Measurements from ENCODE around the gene ATP11A. TPM values are rescaled to one million over a fixed set of nuclear protein-coding genes. Genes with fewer than 3 reads are reported as not detected.

ATP11A gene
- total RNA-seq, 1 experiment from 2014 or later, result 232 TPM

DNA sequence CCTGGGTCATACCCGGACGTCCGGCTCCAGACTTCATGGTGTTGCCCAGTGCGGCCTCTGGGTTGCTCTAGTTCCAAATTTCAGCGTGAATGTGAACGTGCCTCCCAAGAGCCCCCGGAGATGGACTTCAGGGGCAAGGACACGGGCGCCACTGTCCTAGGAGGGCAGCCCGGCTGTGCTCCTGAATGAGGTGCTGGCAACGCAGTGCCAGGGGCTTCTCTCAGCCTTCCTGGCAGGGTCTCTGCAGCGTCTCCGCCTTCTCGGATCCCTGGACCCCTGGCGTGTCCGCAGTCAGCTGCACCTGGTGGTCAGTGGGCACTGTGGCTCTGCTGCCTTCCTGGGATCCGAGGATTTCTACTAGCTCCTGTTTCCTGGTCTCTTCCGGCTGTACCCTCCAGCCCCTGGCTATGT lies 177.5 kb downstream of the ATP11A start:
- no TSS peak for BruUV-seq (replicated peaks)
- H3K36me3 ChIP-seq (ENCODE audit: control insufficient read depth, insufficient read depth, low read length), result peaks cover 3% of the 10 kb centered on the region
- H3K4me3 ChIP-seq (ENCODE audit: low read depth, low read length), result no peak overlapping the region
- no peaks in the 10 kb centered on the region for H3K27me3 ChIP-seq (replicated peaks; ENCODE audit: control insufficient read depth, insufficient read depth, low read length)
- ChIA-PET POLR2A (no interaction called here), CTCF (no interaction called here)
- no peaks in the 10 kb centered on the region for H3K9me3 Mint-ChIP-seq (ENCODE audit: unreplicated experiment)
- TF ChIP-seq, protein P1, sequence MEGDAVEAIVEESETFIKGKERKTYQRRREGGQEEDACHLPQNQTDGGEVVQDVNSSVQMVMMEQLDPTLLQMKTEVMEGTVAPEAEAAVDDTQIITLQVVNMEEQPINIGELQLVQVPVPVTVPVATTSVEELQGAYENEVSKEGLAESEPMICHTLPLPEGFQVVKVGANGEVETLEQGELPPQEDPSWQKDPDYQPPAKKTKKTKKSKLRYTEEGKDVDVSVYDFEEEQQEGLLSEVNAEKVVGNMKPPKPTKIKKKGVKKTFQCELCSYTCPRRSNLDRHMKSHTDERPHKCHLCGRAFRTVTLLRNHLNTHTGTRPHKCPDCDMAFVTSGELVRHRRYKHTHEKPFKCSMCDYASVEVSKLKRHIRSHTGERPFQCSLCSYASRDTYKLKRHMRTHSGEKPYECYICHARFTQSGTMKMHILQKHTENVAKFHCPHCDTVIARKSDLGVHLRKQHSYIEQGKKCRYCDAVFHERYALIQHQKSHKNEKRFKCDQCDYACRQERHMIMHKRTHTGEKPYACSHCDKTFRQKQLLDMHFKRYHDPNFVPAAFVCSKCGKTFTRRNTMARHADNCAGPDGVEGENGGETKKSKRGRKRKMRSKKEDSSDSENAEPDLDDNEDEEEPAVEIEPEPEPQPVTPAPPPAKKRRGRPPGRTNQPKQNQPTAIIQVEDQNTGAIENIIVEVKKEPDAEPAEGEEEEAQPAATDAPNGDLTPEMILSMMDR (IDR thresholded peaks at IDR 0.05; ENCODE audit: insufficient read depth in 1 of 2, low read depth in 1 of 2, low read length in 1 of 2, severe bottlenecking in 1 of 2, unreplicated experiment in 1 of 2), result no peak
- peaks cover 62% of the 10 kb centered on the region for H3K36me3 Mint-ChIP-seq (ENCODE audit: insufficient read depth, unreplicated experiment)
- H3K9me3 ChIP-seq, result no peaks in the 10 kb centered on the region
- no peaks in the 10 kb centered on the region for H3K4me1 Mint-ChIP-seq (ENCODE audit: low read depth, unreplicated experiment)
- DNase-seq, result no peak
- no peaks in the 10 kb centered on the region for H3K27me3 Mint-ChIP-seq (ENCODE audit: insufficient read depth, unreplicated experiment)
- peak overlapping the region; percentile 42 for H3K27ac Mint-ChIP-seq (ENCODE audit: unreplicated experiment)
- intact Hi-C loops (cut with micrococcal nuclease; ENCODE audit: unreplicated experiment), result no loop called here
- no peaks in the 10 kb centered on the region for H3K4me1 ChIP-seq
- no peak overlapping the region for H3K4me3 Mint-ChIP-seq (ENCODE audit: unreplicated experiment)

DNA sequence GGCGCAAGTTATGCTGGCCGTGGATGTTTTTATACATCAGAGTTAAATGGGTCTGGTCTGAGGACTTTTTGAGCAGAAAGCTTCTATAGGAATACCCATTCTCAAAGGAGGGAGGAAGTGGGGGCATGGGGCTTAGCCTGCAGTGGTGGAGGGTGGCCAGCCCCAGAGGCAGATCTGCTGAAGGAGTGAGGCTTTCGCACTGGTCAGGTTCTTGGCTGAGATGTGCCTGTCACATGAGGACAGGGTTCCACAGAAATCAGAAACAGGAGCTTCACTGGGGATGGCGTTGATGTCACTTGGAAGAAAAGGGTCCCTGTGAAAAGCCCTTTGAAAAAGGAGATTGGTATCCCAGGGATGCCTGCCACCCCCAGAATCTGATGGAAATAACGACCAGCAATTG lies 178.5 kb downstream of the ATP11A start:
- H3K4me3 Mint-ChIP-seq (ENCODE audit: unreplicated experiment), result no peak overlapping the region
- H3K36me3 ChIP-seq (ENCODE audit: control insufficient read depth, insufficient read depth, low read length), result peaks cover 3% of the 10 kb centered on the region; the same call in 1 of the 2 replicates
- H3K27me3 ChIP-seq (replicated peaks; ENCODE audit: control insufficient read depth, insufficient read depth, low read length), result no peaks in the 10 kb centered on the region
- ChIA-PET CTCF (no interaction called here), POLR2A (no interaction called here)
- H3K4me1 ChIP-seq, result no peaks in the 10 kb centered on the region
- H3K27ac Mint-ChIP-seq (ENCODE audit: unreplicated experiment), result no peak overlapping the region
- H3K27me3 Mint-ChIP-seq (ENCODE audit: insufficient read depth, unreplicated experiment), result no peaks in the 10 kb centered on the region
- DNase-seq, result no peak
- H3K4me3 ChIP-seq (ENCODE audit: low read depth, low read length), result no peak overlapping the region
- H3K9me3 ChIP-seq, result no peaks in the 10 kb centered on the region
- intact Hi-C loops (cut with micrococcal nuclease; ENCODE audit: unreplicated experiment), result no loop called here
- H3K36me3 Mint-ChIP-seq (ENCODE audit: insufficient read depth, unreplicated experiment), result peaks cover 67% of the 10 kb centered on the region
- TF ChIP-seq, protein P1 (IDR thresholded peaks at IDR 0.05; ENCODE audit: insufficient read depth in 1 of 2, low read depth in 1 of 2, low read length in 1 of 2, severe bottlenecking in 1 of 2, unreplicated experiment in 1 of 2), result no peak
- H3K4me1 Mint-ChIP-seq (ENCODE audit: low read depth, unreplicated experiment), result peaks cover 8% of the 10 kb centered on the region
- no peaks in the 10 kb centered on the region for H3K9me3 Mint-ChIP-seq (ENCODE audit: unreplicated experiment)
- no TSS peak for BruUV-seq (replicated peaks)

DNA sequence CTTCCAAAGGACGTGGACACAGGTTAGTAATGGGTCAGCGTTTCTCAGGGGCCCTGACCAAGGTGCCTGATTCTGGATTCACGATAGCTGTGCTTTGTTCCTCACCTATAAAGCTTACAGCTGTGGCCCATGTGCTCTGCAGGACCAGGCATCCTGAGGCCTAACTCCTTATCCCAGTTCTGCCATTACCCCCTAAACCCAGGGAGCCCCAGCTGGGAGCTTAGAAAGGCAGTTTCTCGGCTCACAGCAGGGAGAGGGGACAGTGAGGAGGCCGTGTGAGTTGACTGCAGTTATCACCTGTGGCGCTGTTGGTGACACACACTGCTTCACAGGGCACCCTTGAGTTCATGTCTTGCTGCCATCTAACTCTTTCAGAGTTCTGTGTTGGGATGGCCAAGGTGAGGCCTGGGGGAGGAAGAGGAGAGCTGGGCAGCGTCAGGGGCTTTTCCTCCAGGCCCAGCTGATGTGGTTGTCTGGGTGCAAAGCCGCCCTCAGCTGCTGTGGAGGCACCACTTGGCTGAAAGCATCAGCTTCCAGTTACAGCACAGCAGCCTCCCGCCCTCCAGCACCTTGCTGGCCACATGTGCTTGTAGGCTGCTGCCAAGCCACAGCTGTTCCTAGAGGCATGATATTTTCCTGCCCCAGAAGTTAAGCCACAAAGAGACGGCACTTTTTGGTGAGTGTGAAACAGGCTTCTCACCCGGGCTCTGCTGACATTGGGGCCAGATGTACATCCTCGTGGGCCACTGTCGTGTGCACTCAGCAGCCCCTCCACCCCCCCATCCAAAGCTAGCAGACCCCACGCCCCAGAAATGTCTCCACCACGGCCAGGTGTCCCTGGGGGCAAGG lies 179.6 kb downstream of the ATP11A start:
- Histone ChIP-seq H3K36me3 (ENCODE audit: control insufficient read depth, insufficient read depth, low read length) (peaks cover 3% of the 10 kb centered on the region; the same call in 1 of the 2 replicates), H3K27me3 (replicated peaks; ENCODE audit: control insufficient read depth, insufficient read depth, low read length) (no peaks in the 10 kb centered on the region), H3K4me3 (ENCODE audit: low read depth, low read length) (no peak overlapping the region), H3K9me3 (no peaks in the 10 kb centered on the region), H3K4me1 (peaks cover 9% of the 10 kb centered on the region; the same call in 1 of the 2 replicates)
- Mint-ChIP-seq H3K4me3 (ENCODE audit: unreplicated experiment) (no peak overlapping the region), H3K27me3 (ENCODE audit: insufficient read depth, unreplicated experiment) (no peaks in the 10 kb centered on the region), H3K27ac (ENCODE audit: unreplicated experiment) (no peak overlapping the region), H3K9me3 (ENCODE audit: unreplicated experiment) (no peaks in the 10 kb centered on the region), H3K4me1 (ENCODE audit: low read depth, unreplicated experiment) (peaks cover 15% of the 10 kb centered on the region), H3K36me3 (ENCODE audit: insufficient read depth, unreplicated experiment) (peaks cover 78% of the 10 kb centered on the region)
- intact Hi-C loops (cut with micrococcal nuclease; ENCODE audit: unreplicated experiment), result loop anchor here (5.0 to 10.0 kb wide), 3 partner anchors 155 to 252 kb away; no protein-coding TSS in a partner anchor
- BruUV-seq (replicated peaks), result no TSS peak
- DNase-seq, result no peak
- TF ChIP-seq, protein P1 (IDR thresholded peaks at IDR 0.05; ENCODE audit: insufficient read depth in 1 of 2, low read depth in 1 of 2, low read length in 1 of 2, severe bottlenecking in 1 of 2, unreplicated experiment in 1 of 2), result no peak
- POLR2A ChIA-PET, result no interaction called here
- CTCF ChIA-PET, result no interaction called here

Data from Caco-2 (cell line).